PC-9 (cell line): ENCODE data around the gene MLYCD.

Source experiments
- CTCF ChIP-seq: fragments of 200-600 bp; sonication (generic); conservative IDR thresholded peaks from 2 replicates; pipeline ENCODE4 v1.6.1; 2017; ENCODE audit warnings: mixed run types, antibody characterized with exemption, mild to moderate bottlenecking, moderate library complexity
- EZH2 ChIP-seq: fragments of 200-600 bp; sonication (generic); IDR thresholded peaks from 2 replicates; pipeline ENCODE4 v1.8.0; 2017; ENCODE audit warnings: antibody characterized with exemption, low read depth

GRCh38 chr16:83936581-83937165, 37.8 kb downstream of the MLYCD start:
- no peak for TF ChIP-seq CTCF
- no peak for TF ChIP-seq EZH2
